GM21619 (cell line): Measurements from ENCODE around the gene MOB2.
"Not testable (repeated sequence)": the region's sequence is repeated elsewhere in the genome, so short reads cannot be mapped to it uniquely, and the experiment has no call there.

Experiments used
- ATAC-seq: cut with Tn5 transposase; IDR thresholded peaks from one replicate; pipeline ENCODE4 v1.9.1; 2021; ENCODE audit not compliant: unreplicated experiment

The MOB2 gene

DNA sequence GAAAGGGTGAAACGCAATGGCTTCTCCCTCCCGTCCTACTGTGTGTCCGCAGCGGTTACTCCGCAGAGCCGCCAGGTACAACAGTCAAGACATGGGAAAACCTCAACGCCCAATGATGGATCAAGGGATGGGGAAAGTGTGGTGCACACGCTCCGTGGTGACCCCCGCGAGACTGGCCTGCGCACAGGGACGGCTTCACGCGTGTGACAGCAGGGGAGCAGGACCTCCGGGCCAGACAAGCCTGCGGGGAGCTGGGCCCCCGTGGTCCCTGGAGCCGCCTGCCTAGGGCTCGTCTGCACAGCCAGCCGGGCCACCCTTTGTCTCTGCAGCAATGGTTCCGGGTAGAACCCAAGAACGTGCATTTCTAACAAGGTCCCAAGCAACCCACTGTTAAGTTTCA lies 31.7 kb upstream of the MOB2 start:
- no peak for ATAC-seq

GRCh38 chr11:1517117-1518005 lies 30.8 kb upstream of the MOB2 start:
- no peak for ATAC-seq

DNA sequence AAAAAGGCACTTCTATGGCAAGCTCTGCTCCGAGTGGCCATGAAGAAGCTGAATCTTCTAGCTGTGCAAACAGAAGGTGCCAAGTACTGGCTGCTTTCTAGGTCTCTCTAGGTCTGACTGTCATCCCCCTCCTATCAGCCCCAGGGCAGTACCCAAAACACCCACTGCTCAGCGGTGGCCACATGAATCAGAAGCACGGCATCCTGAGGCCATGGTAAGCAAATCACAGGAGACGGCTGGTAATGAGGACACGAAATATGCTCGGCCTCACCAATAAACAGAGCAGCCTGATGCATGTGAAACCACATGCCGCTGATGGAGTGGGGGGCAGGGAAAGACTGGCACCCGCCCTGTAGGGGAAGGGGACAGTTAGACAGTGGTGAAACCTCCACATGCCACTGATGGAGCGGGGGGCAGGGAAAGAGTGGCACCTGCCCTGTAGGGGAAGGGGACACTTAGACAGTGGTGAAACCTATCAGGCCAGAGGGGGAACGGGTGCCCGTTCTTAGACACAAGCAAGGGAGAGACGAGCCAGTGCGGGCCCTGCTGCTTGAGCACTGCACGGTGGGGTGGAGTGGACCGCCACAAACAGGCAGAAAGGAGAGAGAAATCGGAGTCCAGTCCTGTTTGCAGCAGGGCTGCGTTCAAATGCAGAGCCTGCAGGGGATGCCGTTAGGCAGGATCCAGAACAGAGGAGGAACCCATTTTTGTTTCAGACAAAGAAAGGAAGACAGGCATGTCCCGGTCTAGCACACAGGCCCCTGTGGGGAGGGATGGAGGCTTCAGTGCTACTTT lies 29.9 kb upstream of the MOB2 start:
- ATAC-seq, result no peak

- ATAC-seq, result no peak
Observed at GRCh38 chr11:1515082-1516060, 28.8 kb upstream of the MOB2 start.

DNA sequence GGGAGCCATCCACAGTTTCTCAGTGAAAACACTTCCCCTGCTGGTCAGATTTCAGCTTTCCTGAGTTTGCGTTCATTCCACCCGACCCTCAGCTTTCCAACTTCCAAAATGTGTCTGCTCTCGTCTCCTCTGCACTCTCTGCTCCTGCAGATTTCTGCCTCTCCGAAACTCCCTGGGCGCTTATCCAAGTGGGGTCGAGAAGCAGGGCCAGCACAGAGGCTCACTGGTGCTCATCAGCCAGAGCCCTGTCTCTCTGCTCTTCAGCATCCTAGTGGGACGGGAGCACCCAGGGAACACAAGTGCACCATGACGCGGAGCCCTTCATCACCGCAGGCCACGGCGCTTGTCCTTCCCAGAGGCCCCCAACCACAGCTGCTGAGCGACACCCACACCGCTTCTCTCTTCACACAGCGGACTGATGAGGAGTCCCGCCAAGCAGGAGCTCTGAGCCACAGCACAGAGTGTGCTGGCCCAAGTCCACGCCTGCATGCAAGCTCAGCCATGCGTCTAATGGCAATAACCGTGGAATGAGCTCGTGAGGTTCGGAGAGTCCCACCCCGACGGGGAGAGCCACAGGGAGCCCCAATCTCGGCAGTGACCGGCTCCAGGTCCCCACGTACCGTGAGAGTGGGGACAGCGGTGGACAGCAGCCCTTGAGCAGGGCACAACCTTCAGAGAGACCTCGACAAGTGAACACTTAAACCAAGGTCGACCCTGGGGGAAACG lies 27.9 kb upstream of the MOB2 start:
- no peak for ATAC-seq

DNA sequence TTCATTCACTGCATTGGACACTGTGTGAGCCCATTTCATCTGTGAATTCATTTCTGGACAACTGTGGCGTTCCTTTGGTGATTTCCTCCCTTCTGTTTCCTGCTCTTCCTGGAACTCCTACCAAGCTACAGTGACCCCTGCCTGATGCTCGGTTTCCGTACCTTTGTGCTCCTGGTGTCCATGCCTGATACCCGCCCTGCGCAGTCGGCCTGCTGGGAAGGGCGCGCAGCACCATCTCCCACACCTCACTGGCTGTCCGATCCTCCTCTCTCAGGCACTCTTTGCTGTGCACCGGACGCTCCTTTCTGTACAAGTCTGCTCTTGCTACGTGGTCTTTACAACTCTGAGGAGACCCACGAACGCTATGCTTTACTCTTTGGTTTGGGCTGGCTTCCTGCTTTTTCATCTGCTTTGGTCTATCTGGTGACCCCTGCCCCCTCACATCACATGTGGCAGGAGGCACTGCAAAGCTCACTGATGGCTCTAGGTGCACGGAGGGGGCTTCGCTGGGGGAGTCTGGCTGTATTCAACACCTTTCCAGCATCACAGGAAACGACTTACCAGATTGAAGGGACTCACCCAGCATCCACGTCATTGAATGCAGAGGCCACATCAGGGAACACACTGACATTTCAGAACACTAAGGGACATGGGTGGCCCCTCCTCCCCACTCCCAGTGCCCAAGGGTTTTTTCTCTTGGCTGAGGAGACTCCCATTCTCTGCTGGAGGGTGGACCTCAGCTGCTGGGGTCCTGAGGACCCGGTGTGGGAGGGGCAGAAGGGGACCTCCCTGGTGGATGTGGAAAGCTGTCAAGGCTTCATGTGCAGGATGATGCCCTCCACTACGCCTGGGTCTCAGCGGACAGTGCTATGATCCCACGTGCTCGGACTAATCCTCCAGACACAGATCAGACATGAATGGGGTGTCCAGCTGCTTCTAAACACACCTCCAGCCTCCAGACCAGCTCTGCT lies 27.0 kb upstream of the MOB2 start:
- no peak for ATAC-seq

DNA sequence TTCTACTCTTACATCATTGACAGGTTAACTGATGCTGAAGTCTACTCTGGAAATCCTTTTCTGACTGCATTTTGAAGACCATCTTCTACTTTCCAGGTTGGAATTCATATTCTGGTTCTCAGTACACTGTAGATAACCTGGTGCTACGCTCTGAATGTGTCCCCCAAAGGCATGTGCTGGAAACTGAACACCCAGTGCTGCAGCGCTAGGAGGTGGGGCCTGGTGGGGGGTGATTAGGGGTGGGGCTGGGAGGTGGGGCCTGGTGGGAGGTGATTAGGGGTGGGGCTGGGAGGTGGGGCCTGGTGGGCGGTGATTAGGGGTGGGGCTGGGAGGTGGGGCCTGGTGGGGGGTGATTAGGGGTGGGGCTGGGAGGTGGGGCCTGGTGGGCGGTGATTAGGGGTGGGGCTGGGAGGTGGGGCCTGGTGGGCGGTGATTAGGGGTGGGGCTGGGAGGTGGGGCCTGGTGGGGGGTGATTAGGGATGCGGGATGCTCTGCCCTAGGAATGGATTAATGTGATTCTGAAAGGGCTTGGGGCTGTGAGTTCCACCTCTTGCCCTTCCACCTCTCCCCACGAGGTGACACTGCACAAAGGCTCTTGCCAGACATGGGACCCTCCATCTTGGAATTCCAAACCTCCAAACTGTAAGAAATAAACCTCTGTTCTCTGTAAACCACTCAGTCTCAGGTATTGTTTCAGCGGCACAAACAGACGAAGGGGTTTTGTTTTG lies 26.1 kb upstream of the MOB2 start:
- ATAC-seq, result not testable (repeated sequence)

GRCh38 chr11:1511937-1512496 lies 25.4 kb upstream of the MOB2 start:
- ATAC-seq, result no peak

- ATAC-seq, result no peak
Observed at GRCh38 chr11:1510928-1511327, 24.3 kb upstream of the MOB2 start.

DNA sequence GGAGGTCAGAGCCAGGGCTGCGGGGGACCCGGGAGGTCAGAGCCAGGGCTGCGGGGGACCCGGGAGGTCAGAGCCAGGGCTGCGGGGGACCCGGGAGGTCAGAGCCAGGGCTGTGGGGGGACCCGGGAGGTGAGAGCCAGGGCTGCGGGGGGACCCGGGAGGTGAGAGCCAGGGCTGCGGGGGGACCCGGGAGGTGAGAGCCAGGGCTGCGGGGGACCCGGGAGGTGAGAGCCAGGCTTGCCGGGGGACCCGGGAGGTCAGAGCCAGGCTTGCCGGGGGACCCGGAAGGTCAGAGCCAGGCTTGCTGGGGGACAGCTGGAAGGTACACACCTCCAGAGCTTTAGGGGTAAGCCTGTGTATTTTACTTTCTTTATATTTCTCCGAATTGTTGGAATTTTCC lies 23.8 kb upstream of the MOB2 start:
- ATAC-seq, result not testable (repeated sequence)

GRCh38 chr11:1509626-1510255 lies 23.2 kb upstream of the MOB2 start:
- no peak for ATAC-seq

DNA sequence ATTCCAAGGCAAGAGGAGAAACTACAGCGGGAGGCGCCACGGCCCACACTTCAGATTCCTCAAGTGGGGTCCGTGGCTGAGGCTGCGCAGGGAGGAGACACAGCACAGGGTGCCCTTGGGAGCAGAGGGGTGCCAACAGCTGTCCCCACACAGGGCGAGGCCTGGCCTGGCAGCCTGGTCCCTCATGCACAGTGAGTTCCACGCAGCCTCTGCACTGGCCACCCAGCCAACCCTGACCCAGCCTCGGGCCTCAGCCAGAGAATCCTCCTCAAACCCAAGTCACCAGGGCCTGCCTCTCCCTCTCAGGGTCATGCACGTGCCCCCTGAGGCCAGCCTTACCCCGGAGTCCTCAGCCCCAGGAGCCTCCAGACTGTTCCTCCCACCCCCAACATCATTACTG lies 22.4 kb upstream of the MOB2 start:
- no peak for ATAC-seq

- no peak for ATAC-seq
Observed at GRCh38 chr11:1508491-1508891, 21.9 kb upstream of the MOB2 start.

- ATAC-seq, result no peak
Observed at GRCh38 chr11:1507381-1508140, 21.0 kb upstream of the MOB2 start.

DNA sequence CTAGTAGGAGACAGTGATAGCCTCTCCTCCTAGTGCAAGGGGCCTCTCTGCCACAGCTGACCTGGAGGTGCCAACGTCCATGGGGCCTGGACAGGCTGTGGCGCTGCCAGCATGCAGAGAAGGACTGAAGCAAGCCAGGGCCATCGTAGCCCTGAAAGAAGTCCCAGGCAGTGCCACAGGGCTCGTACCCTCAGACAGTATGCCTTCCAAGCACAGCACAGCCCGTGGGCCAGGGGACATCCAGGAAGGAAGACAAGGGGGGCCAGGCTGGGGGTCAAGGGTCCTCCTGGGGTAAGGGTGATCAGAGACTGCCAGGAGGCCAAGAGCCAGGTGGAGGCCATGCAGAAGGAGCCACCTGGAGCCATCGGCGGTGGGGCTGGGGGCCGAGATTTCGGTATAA lies 20.4 kb upstream of the MOB2 start:
- no peak for ATAC-seq

- ATAC-seq, result no peak
Observed at GRCh38 chr11:1505480-1505879, 18.9 kb upstream of the MOB2 start.
